GM11168 (cell line): Measurements from ENCODE around the gene INPP5F.

Source experiments
- in situ Hi-C: fragments of 300-500 bp; cut with MboI; formaldehyde crosslinking; loops from one replicate; pipeline ENCODE4 v1.12.0; 2022; ENCODE audit warnings: low sequenced_read_pairs; ENCODE audit not compliant: unreplicated experiment

INPP5F gene, protein sequence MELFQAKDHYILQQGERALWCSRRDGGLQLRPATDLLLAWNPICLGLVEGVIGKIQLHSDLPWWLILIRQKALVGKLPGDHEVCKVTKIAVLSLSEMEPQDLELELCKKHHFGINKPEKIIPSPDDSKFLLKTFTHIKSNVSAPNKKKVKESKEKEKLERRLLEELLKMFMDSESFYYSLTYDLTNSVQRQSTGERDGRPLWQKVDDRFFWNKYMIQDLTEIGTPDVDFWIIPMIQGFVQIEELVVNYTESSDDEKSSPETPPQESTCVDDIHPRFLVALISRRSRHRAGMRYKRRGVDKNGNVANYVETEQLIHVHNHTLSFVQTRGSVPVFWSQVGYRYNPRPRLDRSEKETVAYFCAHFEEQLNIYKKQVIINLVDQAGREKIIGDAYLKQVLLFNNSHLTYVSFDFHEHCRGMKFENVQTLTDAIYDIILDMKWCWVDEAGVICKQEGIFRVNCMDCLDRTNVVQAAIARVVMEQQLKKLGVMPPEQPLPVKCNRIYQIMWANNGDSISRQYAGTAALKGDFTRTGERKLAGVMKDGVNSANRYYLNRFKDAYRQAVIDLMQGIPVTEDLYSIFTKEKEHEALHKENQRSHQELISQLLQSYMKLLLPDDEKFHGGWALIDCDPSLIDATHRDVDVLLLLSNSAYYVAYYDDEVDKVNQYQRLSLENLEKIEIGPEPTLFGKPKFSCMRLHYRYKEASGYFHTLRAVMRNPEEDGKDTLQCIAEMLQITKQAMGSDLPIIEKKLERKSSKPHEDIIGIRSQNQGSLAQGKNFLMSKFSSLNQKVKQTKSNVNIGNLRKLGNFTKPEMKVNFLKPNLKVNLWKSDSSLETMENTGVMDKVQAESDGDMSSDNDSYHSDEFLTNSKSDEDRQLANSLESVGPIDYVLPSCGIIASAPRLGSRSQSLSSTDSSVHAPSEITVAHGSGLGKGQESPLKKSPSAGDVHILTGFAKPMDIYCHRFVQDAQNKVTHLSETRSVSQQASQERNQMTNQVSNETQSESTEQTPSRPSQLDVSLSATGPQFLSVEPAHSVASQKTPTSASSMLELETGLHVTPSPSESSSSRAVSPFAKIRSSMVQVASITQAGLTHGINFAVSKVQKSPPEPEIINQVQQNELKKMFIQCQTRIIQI

DNA sequence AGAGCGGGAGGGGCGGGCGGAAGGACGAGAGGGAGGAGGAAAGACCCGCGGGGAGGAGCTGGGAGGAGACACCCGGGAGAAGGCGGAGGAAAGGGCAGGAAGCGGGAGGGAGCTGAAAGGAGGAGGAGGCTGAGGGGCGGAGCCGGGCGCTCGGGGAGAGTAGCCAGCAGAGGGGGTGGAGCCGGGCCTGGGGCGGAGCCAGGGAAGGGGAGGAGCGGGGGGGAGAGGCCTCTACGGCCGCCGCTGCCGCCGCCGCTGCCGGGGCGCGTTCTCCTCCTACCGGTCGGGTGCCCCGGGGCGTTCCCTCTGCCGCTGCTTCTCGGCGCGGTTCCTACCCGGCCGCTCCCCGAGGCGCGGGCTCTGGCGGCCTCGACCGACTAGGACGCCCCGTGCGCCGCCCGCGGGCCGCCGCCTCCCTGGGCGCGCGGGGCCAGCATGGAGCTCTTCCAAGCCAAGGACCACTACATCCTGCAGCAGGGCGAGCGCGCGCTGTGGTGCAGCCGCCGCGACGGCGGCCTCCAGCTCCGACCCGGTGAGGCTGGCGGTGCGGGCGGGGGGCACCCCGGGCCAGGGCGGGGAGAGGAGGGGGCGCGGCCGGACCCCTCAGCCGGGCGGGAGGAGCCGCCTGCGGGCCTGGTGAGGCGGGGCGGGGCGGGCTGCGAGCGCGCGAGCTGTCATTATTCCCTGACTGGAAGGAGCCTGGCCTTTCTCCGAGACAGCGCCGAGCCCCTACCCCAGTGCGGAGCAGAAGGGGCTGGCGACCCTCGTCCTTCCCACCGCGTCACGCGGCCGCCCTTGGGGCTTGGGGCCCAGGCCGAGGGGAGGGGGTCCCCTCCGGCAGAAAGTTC, at the start of gene INPP5F:
Gene INPP5F, plus strand, starts transcription at position 223 of the 848 bp plus-strand sequence. Its CDS starts 213 bp downstream, at position 436.
- in situ Hi-C loops: no loop called here

DNA sequence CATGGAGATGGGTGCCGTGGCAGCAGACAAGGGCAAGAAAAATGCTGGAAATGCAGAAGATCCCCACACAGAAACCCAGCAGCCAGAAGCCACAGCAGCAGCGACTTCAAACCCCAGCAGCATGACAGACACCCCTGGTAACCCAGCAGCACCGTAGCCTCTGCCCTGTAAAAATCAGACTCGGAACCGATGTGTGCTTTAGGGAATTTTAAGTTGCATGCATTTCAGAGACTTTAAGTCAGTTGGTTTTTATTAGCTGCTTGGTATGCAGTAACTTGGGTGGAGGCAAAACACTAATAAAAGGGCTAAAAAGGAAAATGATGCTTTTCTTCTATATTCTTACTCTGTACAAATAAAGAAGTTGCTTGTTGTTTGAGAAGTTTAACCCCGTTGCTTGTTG, 48.7 kb upstream of the INPP5F start:
- in situ Hi-C loops: no loop called here

DNA sequence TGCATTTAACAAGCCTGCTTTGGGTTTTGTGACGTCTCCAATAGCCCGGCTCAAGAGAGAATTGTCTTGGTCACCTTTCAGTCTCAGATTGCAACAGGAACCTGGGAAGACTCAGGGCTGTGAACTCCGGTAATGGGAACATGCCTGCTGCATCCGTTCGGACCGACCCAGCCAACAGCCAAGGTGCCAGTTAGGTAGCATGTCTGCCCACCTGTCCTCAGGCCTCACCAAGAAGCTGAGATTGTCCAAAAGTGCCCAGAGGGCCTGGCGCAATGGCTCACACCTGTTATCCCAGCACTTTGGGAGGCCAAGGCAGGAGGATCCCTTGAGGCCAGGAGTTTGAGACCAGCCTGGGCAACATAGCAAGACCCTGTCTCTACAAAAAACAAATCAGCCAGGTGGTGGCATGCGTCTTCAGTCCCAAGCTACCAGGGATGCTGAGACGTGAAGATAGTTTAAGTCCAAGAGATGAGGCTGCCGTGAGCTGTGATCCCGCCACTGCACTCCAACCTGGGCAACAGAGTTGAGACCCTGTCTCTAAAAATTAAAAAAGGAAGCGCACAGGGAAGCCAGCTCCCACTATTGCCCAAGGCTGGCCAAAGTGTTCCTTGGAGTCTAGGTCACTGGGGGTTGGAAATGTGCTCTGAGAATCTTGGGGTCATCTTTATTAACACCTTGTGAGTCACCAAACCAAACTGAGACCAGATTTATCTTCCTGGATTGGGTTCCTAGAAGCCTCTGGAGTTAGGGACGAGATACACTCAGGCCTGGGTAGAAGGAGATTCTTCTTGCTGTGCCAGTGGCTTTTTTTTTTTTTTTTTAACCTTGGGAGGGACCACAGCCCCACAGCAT, 47.7 kb upstream of the INPP5F start:
- in situ Hi-C loops: no loop called here

DNA sequence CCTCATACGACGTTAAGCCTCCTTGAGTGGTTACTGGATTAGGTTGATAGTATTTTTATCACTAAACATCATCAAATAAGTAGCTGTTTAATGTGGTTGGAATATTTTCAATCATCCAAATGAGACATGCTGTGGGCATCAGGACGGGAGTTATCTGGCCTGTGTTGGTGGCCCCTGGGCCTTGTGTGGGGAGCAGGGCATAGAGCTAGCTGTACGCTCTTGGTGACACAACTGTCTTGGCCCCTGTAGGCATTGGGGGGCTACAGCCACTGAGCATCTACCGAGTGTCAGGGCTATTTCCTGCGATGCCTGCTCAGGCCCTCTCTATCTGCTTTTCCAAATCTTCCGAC, 46.4 kb upstream of the INPP5F start:
- in situ Hi-C loops: no loop called here

DNA sequence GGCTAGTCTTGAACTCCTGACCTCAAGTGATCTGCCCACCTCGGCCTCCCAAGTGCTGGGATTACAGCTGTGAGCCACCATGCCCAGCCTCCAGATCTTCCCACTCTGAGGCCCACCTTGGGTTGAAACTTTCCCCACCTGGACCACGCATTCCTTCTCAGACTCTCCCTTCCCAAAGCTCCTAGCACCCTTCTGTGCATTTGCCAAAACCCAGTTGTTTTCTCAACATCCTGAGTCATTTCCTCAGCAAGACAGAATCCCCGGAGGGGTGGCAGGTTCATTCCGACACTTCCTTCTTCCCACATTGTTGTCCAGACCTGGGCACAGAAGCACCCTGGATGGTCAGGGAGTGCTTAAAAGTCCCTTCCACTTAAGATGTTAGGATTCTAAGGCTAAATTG, 45.8 kb upstream of the INPP5F start:
- in situ Hi-C loops: loop anchor here (10.0 kb wide), 2 partner anchors 55 to 185 kb away; no protein-coding TSS in a partner anchor

DNA sequence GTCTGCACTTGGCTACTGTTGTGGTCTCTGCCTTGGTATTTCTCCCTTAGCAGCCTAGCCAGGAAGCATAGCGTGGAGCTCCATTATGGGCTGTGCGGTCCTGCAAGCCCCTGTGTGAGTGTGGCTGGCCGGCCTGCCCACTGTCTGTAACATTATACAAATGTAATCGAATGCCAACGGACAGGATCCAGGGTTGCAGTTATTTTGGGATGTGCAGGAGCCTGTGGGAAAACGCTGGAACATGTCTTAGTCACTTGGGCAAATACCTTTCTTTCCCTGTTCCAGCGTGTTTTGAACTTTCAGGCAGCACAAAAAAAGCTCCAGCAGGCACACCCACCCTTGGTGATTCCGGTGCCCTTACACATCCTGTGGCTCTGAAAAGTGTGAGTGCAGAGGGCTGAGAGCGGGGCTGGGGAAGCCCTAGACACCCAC, 45.2 kb upstream of the INPP5F start:
- in situ Hi-C loops: loop anchor here (10.0 kb wide), 2 partner anchors 54 to 184 kb away; no protein-coding TSS in a partner anchor

DNA sequence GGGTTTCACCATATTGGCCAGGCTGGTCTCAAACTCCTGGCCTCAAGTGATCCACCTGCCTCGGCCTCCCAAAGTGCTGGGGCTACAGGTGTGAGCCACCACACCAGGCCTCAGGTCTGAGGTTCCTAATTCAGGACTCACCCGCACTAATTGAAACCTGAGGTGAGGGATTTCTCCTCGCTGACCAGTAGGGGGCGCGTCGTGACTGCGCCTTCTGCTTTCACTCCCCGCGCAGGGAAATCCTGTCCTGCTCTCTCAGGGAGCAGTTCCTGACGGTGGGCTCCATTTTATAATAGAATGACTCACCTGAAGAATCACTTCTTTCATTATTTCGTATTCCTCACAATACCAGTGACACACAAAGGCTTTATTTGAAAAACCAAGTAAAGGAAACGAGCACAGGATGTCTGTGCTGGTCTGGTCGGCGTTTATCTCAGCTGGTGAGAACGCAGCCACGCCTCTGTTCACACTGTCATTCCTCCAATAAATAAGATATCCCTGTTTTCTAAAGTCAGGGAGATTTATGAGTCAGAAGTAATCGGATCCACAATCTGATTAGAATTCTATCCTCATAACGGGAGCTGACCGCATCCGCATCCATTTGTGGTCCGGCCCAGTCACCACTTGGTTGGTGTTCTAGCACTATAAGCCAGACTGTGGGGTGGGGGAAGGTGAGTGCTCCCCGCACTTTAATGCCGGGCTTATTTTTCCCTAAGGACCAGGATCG, 39.2 kb upstream of the INPP5F start:
- in situ Hi-C loops: loop anchor here (10.0 kb wide), 2 partner anchors 48 to 178 kb away; no protein-coding TSS in a partner anchor

DNA sequence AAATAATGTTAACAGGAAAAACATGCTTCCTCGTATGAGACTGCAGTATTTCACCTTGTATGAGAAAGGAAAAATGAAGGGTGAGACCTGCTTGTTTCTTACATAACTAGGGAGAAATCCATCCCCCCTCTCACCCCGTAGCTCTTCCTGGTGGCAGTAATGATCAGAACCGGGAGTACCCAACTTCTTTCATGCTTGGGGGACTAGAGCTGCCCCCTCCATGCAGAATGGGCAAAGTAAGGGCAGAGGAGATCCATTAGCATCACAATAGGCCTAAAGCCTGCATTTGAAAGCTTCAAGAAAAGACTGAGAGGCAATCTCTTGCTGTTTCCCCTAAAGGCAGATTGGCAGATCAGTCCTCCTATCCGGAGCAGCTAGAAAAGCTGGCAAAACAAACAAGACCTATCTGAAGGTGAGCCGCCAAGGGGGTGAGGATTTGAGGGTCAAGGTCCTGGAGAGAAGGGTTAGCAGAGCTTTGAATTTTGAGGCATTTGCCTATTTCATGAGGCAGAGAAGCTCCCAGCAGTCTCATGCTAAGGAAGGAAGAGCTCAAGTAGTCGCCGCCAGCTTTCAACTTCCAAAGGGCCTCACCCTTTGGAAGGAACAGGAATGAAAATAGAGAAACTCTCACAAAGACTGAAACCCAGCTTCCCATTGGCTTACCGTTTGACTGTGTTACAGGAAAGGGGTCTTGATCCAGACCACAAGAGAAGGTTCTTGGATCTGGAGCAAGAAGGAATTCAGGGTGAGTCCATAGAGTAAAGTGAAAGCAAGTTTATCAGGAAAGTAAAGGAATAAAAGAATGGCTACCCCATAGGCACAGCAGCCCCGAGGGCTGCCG, 38.4 kb upstream of the INPP5F start:
- in situ Hi-C loops: loop anchor here (10.0 kb wide), 2 partner anchors 47 to 177 kb away; no protein-coding TSS in a partner anchor

DNA sequence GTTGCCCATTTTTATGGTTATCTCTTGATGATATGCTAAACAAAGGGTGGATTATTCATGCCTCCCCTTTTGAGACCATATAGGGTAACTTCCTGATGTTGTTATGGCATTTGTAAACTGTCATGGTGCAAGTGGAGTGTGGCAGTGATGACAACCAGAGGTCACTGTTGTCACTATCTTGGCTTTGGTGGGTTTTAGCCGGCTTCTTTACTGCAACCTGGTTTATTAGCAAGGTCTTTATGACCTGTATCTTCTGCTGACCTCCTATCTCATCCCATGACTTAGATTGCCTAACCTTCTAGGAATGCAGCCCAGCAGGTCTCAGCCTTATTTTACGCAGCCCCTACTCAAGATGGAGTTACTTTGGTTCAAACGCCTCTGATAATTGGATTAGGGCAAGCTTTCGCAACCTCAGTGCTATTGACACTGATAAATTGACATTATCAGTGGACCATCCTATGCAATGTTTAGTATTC, 37.8 kb upstream of the INPP5F start:
- in situ Hi-C loops: loop anchor here (10.0 kb wide), 2 partner anchors 47 to 177 kb away; no protein-coding TSS in a partner anchor

DNA sequence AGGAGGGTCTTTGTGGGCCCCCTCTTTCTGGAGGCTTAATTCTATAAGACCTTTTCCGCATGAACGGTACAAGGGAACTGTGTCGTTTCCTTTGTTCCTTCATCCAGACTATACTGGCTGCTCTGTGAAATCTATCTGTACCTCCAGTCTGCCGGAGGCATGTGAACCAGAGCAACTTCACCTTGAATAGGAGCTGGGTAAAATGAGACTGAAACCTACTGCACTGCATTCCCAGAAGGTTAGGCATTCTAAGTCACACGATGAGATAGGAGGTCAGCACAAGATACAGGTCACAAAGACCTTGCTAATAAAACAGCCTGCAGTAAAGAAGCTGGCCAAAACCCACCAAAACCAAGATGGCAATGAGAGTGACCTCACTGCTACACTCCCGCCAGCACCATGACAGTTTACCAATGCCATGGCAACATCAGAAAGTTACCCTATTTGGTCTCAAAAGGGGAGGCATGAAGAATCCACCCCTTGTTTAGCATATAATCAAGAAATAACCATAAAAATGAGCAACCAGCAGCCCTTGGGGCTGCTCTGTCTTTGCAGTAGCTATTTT, 36.8 kb upstream of the INPP5F start:
- in situ Hi-C loops: loop anchor here (10.0 kb wide), 2 partner anchors 46 to 176 kb away; no protein-coding TSS in a partner anchor

DNA sequence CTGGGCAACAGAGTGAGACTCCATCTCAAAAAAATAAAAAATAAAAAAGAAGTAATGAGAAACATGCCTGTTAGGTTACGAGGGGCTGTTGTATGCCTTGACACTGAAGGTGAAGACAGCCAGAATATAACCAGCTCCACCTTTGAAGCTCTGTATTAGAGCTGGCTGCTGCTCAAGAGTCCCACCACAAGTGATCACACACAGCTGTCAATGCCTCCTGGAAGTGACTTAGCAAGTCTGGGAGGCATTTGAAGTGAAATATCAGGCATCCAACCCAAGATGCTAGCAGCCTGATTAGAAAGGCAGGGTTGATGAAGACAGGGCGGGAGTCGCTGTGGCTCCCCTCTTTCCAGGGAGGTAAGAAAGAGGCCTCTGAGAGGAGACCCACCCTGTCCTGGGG, 34.1 kb upstream of the INPP5F start:
- in situ Hi-C loops: no loop called here

DNA sequence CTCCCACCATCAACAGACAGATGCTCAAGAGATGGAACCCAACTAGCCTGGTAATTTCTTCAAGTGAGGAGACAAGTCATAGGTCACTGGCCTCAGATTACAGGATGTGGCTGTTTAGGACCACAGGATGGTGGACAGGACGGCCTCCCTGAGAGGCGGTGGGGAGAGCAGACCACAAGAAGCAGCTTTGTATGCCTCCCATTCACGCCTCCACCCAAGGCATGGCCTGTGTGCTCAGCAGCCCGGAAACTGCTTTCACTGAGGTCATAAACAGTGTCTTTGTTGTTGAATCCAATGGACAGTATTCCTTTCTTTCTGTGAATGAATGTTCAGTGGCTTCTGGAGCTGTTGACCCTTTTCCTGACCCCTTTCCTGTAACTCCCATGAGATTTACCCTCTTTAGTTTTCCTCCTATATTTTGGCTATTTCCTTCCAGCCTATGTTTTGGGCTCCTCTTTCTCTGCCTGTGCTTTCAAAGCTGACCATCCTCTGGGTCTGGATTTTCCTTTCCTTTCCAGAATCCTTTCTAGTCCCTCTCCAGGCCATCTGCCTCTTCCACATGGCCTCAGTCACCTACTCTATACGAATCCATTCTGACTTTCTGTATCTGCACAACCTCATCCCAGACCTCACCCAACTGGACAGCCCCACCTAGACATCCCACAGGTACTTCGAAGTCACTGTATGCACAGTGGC, 32.4 kb upstream of the INPP5F start:
- in situ Hi-C loops: no loop called here

DNA sequence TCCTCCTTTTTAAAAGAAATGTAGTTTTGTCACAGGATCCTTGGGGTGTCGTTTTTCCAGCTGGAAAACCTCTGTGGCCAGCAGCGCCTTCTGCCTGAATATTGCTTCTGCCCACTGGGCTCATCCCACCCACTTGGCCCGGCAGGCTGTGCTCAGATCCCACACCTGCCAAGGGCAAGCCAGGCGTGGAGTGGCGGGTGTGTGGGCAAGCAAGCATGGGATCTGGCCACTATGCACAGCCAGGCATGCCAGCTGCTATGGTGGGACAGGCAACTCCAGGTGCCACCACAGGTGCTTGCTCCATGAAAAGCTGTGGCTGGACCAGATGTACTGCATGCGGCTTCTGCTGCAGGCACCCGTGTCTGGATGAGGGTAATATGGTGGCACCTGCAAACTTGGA, 31.2 kb upstream of the INPP5F start:
- in situ Hi-C loops: no loop called here

DNA sequence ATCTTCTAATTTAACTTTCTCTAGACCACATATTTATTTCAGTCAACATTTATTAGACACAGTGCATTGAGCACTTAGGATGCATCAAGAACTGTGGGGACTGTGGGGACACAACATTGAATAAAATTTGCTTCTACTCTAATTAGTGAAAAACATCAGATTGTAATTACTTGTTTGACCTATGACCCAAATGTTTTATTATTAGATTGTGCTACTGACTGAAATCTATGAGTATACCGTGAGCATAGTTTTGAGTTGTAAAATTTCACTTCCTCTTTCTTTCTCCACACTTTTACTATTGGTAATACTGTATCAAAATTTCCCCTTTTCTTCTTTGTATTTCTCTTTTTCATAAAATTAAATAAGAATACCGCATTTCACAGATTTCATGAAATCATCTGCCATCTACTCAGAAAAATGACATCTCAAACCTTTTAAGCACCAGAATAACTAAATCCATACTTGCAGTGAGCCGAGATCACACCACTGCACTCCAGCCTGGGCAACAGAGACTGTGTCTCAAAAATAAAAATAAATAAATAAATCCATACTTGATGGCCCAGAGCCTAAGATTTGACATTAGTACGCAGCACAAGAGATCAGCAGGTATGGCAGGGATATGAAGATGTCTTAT, 25.4 kb upstream of the INPP5F start:
- in situ Hi-C loops: no loop called here

DNA sequence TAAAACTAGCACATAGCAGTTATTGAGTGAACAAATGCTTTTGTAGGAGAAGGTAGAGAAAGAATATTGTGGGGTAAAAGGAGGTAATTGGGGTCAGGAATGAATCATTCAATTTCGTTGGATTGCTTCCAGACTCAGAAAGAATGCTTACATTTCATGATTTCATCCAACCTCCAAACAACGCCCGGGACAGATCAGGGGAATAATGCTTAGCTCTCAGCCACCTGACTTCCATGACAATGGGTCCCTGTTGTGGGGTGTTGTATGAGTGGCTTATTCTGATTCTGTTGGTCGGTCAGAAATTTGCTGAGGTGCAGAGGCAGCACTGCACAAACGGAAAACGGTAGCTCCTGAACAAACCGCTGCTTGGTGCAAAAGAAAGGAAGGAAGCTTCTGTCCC, 24.0 kb upstream of the INPP5F start:
- in situ Hi-C loops: no loop called here

DNA sequence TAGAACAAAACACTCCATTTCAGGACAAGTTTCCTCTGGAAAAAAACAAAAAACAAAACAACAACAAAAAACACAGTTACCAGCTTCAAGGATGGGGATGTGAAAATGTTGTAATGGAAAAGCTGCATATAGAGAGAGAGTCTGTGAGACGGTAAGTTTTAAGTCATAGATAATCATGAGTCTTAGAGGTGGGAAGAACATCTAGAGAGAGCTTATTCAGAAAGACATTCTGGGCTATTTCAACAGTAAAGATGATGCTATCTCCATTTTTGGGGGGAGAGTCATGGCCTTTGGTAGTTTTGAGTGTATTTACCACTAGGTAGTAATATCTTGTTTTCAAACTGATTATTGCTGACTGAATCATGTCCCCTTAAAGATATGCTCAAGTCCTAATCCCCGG, 23.3 kb upstream of the INPP5F start:
- in situ Hi-C loops: no loop called here
